Measurements from ENCODE around the gene KCNQ5. TPM values are rescaled to one million over a fixed set of nuclear protein-coding genes. Genes with fewer than 3 reads are reported as not detected.

The KCNQ5 gene
- total RNA-seq, 2 donors from 2014 or later, result 1.3 to 8.5 TPM

GRCh38 chr6:72760114-72760793, 138.4 kb downstream of the KCNQ5 start:
- H3K9me3 Mint-ChIP-seq, result no peaks in the 10 kb centered on the region
- no peak overlapping the region for H3K4me3 Mint-ChIP-seq
- H3K27ac Mint-ChIP-seq, result no peak overlapping the region
- no peaks in the 10 kb centered on the region for H3K36me3 Mint-ChIP-seq (ENCODE audit: low read depth)
- peaks cover 2% of the 10 kb centered on the region for H3K27me3 Mint-ChIP-seq
- ATAC-seq (replicated peaks), result no peak
- no peaks in the 10 kb centered on the region for H3K4me1 Mint-ChIP-seq

GRCh38 chr6:72761761-72762160, 139.9 kb downstream of the KCNQ5 start:
- Mint-ChIP-seq H3K4me1 (no peaks in the 10 kb centered on the region), H3K27ac (no peak overlapping the region), H3K9me3 (no peaks in the 10 kb centered on the region), H3K36me3 (ENCODE audit: low read depth) (no peaks in the 10 kb centered on the region), H3K27me3 (no peaks in the 10 kb centered on the region), H3K4me3 (no peak overlapping the region)
- ATAC-seq (replicated peaks), result no peak

GRCh38 chr6:72769459-72770125, 147.7 kb downstream of the KCNQ5 start:
- no peaks in the 10 kb centered on the region for H3K27me3 Mint-ChIP-seq
- ATAC-seq (replicated peaks), result no peak
- H3K27ac Mint-ChIP-seq, result no peak overlapping the region

GRCh38 chr6:72770959-72771358, 149.1 kb downstream of the KCNQ5 start:
- Mint-ChIP-seq H3K9me3 (no peaks in the 10 kb centered on the region), H3K27me3 (no peaks in the 10 kb centered on the region), H3K4me1 (no peaks in the 10 kb centered on the region), H3K4me3 (no peak overlapping the region), H3K27ac (no peak overlapping the region), H3K36me3 (ENCODE audit: low read depth) (no peaks in the 10 kb centered on the region)
- ATAC-seq (replicated peaks), result no peak

More at GRCh38 chr6:72769459-72770125, 147.7 kb downstream of the KCNQ5 start:
- Mint-ChIP-seq H3K9me3 (no peaks in the 10 kb centered on the region), H3K4me3 (no peak overlapping the region), H3K4me1 (no peaks in the 10 kb centered on the region), H3K36me3 (ENCODE audit: low read depth) (no peaks in the 10 kb centered on the region)

- ATAC-seq (replicated peaks), result no peak
- H3K27ac Mint-ChIP-seq, result no peak overlapping the region
- H3K4me3 Mint-ChIP-seq, result no peak overlapping the region
- no peaks in the 10 kb centered on the region for H3K9me3 Mint-ChIP-seq
- no peaks in the 10 kb centered on the region for H3K27me3 Mint-ChIP-seq
- no peaks in the 10 kb centered on the region for H3K36me3 Mint-ChIP-seq (ENCODE audit: low read depth)
- H3K4me1 Mint-ChIP-seq, result no peaks in the 10 kb centered on the region
Measured at GRCh38 chr6:72776456-72776855, 154.6 kb downstream of the KCNQ5 start.

GRCh38 chr6:72781624-72782023, 159.8 kb downstream of the KCNQ5 start:
- H3K27ac Mint-ChIP-seq, result no peak overlapping the region
- no peaks in the 10 kb centered on the region for H3K4me1 Mint-ChIP-seq
- no peaks in the 10 kb centered on the region for H3K36me3 Mint-ChIP-seq (ENCODE audit: low read depth)
- no peak overlapping the region for H3K4me3 Mint-ChIP-seq
- H3K9me3 Mint-ChIP-seq, result no peaks in the 10 kb centered on the region
- ATAC-seq (replicated peaks), result no peak
- H3K27me3 Mint-ChIP-seq, result no peaks in the 10 kb centered on the region

- Mint-ChIP-seq H3K36me3 (ENCODE audit: low read depth) (no peaks in the 10 kb centered on the region), H3K4me1 (no peaks in the 10 kb centered on the region), H3K27ac (no peak overlapping the region), H3K27me3 (no peaks in the 10 kb centered on the region), H3K9me3 (no peaks in the 10 kb centered on the region), H3K4me3 (no peak overlapping the region)
- no peak for ATAC-seq (replicated peaks)
Measured at GRCh38 chr6:72783035-72783434, 161.2 kb downstream of the KCNQ5 start.

- Mint-ChIP-seq H3K9me3 (no peaks in the 10 kb centered on the region), H3K36me3 (ENCODE audit: low read depth) (no peaks in the 10 kb centered on the region), H3K27me3 (no peaks in the 10 kb centered on the region), H3K4me1 (no peaks in the 10 kb centered on the region), H3K27ac (no peak overlapping the region), H3K4me3 (no peak overlapping the region)
- no peak for ATAC-seq (replicated peaks)
Measured at GRCh38 chr6:72783666-72784065, 161.8 kb downstream of the KCNQ5 start.

- no peaks in the 10 kb centered on the region for H3K4me1 Mint-ChIP-seq
- no peaks in the 10 kb centered on the region for H3K9me3 Mint-ChIP-seq
- no peaks in the 10 kb centered on the region for H3K27me3 Mint-ChIP-seq
- ATAC-seq (replicated peaks), result no peak
- H3K4me3 Mint-ChIP-seq, result no peak overlapping the region
- H3K36me3 Mint-ChIP-seq (ENCODE audit: low read depth), result no peaks in the 10 kb centered on the region
- H3K27ac Mint-ChIP-seq, result no peak overlapping the region
Measured at GRCh38 chr6:72784071-72784470, 162.2 kb downstream of the KCNQ5 start.

- H3K27ac Mint-ChIP-seq, result no peak overlapping the region
- no peaks in the 10 kb centered on the region for H3K9me3 Mint-ChIP-seq
- H3K4me1 Mint-ChIP-seq, result no peaks in the 10 kb centered on the region
- H3K36me3 Mint-ChIP-seq (ENCODE audit: low read depth), result no peaks in the 10 kb centered on the region
- ATAC-seq (replicated peaks), result no peak
- no peak overlapping the region for H3K4me3 Mint-ChIP-seq
- H3K27me3 Mint-ChIP-seq, result no peaks in the 10 kb centered on the region
Measured at GRCh38 chr6:72784581-72784980, 162.7 kb downstream of the KCNQ5 start.

- Mint-ChIP-seq H3K27ac (no peak overlapping the region), H3K4me1 (no peaks in the 10 kb centered on the region), H3K27me3 (no peaks in the 10 kb centered on the region), H3K36me3 (ENCODE audit: low read depth) (no peaks in the 10 kb centered on the region), H3K4me3 (no peak overlapping the region), H3K9me3 (no peaks in the 10 kb centered on the region)
- ATAC-seq (replicated peaks), result no peak
Measured at GRCh38 chr6:72787391-72788031, 165.6 kb downstream of the KCNQ5 start.

GRCh38 chr6:72788188-72788587, 166.3 kb downstream of the KCNQ5 start:
- Mint-ChIP-seq H3K9me3 (no peaks in the 10 kb centered on the region), H3K36me3 (ENCODE audit: low read depth) (no peaks in the 10 kb centered on the region), H3K27me3 (no peaks in the 10 kb centered on the region), H3K4me3 (no peak overlapping the region), H3K4me1 (no peaks in the 10 kb centered on the region), H3K27ac (no peak overlapping the region)
- no peak for ATAC-seq (replicated peaks)

- Mint-ChIP-seq H3K36me3 (ENCODE audit: low read depth) (no peaks in the 10 kb centered on the region), H3K4me3 (no peak overlapping the region), H3K4me1 (no peaks in the 10 kb centered on the region), H3K27ac (no peak overlapping the region), H3K27me3 (no peaks in the 10 kb centered on the region), H3K9me3 (no peaks in the 10 kb centered on the region)
- ATAC-seq (replicated peaks), result no peak
Measured at GRCh38 chr6:72789145-72789544, 167.3 kb downstream of the KCNQ5 start.

GRCh38 chr6:72792692-72793091, 170.8 kb downstream of the KCNQ5 start:
- Mint-ChIP-seq H3K4me3 (no peak overlapping the region), H3K36me3 (ENCODE audit: low read depth) (no peaks in the 10 kb centered on the region), H3K4me1 (no peaks in the 10 kb centered on the region), H3K27ac (no peak overlapping the region), H3K27me3 (no peaks in the 10 kb centered on the region), H3K9me3 (no peaks in the 10 kb centered on the region)
- ATAC-seq (replicated peaks), result no peak

Measured in activated T-helper 17 cell treated with anti-CD3 and anti-CD28 coated beads, Interleukin-2, amount 50 U/mL, for 72 hours (primary cell).